Uterus (tissue), 2 donors: ENCODE data around the gene ITCH.

ENCODE experiments used
- CTCF ChIP-seq, 4 experiments: fragments of 200-600 bp in 2 of 4; fragments of 450-650 bp in 2 of 4; sonication (generic) in 2 of 4; IDR thresholded peaks; one replicate each; pipeline ENCODE4 v1.5.1; 2016 to 2019; ENCODE audit warnings: antibody characterized with exemption in 4 of 4, mild to moderate bottlenecking in 2 of 4, moderate library complexity in 1 of 4
- POLR2A ChIP-seq, 2 donors: fragments of 450-650 bp; IDR thresholded peaks; one replicate each; pipeline ENCODE4 v1.6.1; 2016; ENCODE audit warnings: antibody characterized with exemption in 2 of 2, mild to moderate bottlenecking in 1 of 2, moderate library complexity in 1 of 2

GRCh38 chr20:34560141-34560523 lies 197.1 kb downstream of the ITCH start:
- TF ChIP-seq CTCF (IDR thresholded peaks at IDR 0.05), result no peak
- no peak for TF ChIP-seq POLR2A (IDR thresholded peaks at IDR 0.05)
